ENCODE results near the gene ZFP36L1. TPM values are rescaled to one million over a fixed set of nuclear protein-coding genes. Genes with fewer than 3 reads are reported as not detected.
A peak's percentile ranks its signal among the peaks of the same experiment; 100 is the strongest.

Gene ZFP36L1
- total RNA-seq, 1 experiment from 2014 or later, result 94.8 TPM

DNA sequence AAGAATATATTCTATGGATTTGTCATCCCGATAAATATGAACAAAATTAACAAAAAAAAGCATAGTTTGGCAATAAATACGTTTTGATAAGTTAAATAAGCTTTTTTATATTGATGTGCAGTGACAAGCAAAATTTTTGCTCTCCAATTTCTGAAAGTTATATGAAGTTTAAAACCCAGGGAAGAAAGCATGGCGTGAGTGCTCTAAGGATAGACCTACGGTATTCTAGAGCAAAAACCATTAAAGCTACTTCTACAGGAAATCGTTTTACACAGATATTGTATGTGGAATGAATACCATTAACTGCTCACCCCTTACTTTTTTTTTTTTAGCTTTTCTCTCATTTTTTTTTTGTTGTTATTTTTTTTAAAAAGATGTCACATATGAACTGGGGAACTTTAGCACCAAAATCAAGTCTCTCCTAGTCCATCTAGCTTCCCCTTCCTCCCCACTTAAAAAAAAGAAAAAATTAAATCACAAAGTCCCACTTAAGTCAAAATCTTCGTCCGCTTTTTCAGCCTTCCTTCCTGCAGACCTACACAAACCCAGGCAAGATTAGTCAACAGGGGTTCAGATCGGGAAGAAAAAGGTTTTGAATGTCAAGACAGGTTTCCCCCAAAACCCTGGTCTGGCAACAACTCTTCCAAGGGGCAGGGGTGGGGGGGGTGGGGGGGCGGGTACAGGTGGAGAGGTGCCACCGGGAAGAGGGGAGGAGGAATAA is 4.4 kb downstream of the ZFP36L1 start:
- intact Hi-C loops (cut with micrococcal nuclease; ENCODE audit: unreplicated experiment), result no loop called here
- Histone ChIP-seq H3K36me3 (ENCODE audit: control insufficient read depth, insufficient read depth, low read length) (peaks cover 7% of the 10 kb centered on the region), H3K4me1 (peaks cover 65% of the 10 kb centered on the region), H3K27me3 (replicated peaks; ENCODE audit: control insufficient read depth, insufficient read depth, low read length) (no peaks in the 10 kb centered on the region), H3K9me3 (no peaks in the 10 kb centered on the region), H3K4me3 (ENCODE audit: low read depth, low read length) (no peak overlapping the region)
- Mint-ChIP-seq H3K4me3 (ENCODE audit: unreplicated experiment) (peak overlapping the region; percentile 88), H3K27me3 (ENCODE audit: insufficient read depth, unreplicated experiment) (no peaks in the 10 kb centered on the region), H3K9me3 (ENCODE audit: unreplicated experiment) (no peaks in the 10 kb centered on the region), H3K36me3 (ENCODE audit: insufficient read depth, unreplicated experiment) (peaks cover 86% of the 10 kb centered on the region), H3K27ac (ENCODE audit: unreplicated experiment) (peak overlapping the region; percentile 58), H3K4me1 (ENCODE audit: low read depth, unreplicated experiment) (peaks cover 45% of the 10 kb centered on the region)
- ChIA-PET POLR2A (interaction anchor here (0.6 kb wide), 1 partner anchor 319 kb away, joined by 3 read pairs; no protein-coding TSS in a partner anchor), CTCF (interaction anchor here (0.6 kb wide), 1 partner anchor 70 kb away, joined by 3 read pairs; no protein-coding TSS in a partner anchor)
- TF ChIP-seq, protein P1, sequence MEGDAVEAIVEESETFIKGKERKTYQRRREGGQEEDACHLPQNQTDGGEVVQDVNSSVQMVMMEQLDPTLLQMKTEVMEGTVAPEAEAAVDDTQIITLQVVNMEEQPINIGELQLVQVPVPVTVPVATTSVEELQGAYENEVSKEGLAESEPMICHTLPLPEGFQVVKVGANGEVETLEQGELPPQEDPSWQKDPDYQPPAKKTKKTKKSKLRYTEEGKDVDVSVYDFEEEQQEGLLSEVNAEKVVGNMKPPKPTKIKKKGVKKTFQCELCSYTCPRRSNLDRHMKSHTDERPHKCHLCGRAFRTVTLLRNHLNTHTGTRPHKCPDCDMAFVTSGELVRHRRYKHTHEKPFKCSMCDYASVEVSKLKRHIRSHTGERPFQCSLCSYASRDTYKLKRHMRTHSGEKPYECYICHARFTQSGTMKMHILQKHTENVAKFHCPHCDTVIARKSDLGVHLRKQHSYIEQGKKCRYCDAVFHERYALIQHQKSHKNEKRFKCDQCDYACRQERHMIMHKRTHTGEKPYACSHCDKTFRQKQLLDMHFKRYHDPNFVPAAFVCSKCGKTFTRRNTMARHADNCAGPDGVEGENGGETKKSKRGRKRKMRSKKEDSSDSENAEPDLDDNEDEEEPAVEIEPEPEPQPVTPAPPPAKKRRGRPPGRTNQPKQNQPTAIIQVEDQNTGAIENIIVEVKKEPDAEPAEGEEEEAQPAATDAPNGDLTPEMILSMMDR (IDR thresholded peaks at IDR 0.05; ENCODE audit: insufficient read depth in 1 of 2, low read depth in 1 of 2, low read length in 1 of 2, severe bottlenecking in 1 of 2, unreplicated experiment in 1 of 2), result no peak
- BruUV-seq (replicated peaks), result TSS peak; percentile 3
- DNase-seq, result no peak

DNA sequence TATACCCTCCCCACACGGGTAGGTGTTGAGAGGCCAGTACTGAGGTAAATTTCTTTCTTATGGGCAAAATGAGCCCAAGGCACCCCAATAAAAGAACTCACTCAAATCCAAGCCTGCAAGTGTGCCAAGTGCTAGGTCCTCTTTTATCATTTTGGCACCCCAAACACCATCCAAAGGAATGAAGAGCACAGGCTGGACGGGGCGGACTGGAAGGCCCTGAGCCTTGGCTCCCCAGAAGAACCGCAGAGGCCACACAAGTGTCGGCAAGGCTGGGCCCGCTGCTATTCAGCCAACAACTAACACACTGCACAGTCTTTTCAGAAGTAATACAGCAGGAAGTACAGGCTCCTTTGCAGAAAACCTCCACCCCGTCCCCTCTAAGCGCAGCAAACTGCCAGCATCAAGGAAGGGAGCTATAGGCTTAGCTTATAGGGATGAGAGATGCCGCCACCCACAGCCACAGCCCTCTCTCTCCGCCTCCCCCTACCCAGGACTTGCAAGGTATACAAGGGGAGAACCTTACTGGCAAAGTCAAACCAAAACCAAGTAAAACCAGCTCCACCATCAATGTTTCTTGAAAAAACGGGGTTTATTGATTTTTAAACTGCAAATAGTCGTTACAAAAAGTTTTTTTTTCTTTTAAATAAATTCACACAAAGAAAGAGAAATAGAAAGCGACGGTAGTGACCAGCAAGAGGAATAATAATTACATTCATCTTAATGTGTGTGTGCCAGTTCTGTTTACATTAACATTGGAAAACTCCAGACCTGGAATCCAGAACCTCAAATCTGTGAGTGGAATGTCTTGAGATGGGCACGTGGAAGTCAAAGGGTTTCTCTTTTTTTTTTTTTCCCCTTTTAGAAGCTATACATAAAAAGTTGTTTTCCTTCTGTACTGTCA is 5.5 kb downstream of the ZFP36L1 start:
- H3K27me3 Mint-ChIP-seq (ENCODE audit: insufficient read depth, unreplicated experiment), result no peaks in the 10 kb centered on the region
- Histone ChIP-seq H3K9me3 (no peaks in the 10 kb centered on the region), H3K36me3 (ENCODE audit: control insufficient read depth, insufficient read depth, low read length) (peaks cover 7% of the 10 kb centered on the region), H3K4me1 (peaks cover 76% of the 10 kb centered on the region), H3K27me3 (replicated peaks; ENCODE audit: control insufficient read depth, insufficient read depth, low read length) (no peaks in the 10 kb centered on the region), H3K4me3 (ENCODE audit: low read depth, low read length) (no peak overlapping the region)
- BruUV-seq (replicated peaks), result no TSS peak
- ChIA-PET POLR2A (interaction anchor here (0.6 kb wide), 2 partner anchors 109 to 318 kb away, joined by 3 to 6 read pairs; no protein-coding TSS in a partner anchor), CTCF (no interaction called here)
- no peaks in the 10 kb centered on the region for H3K9me3 Mint-ChIP-seq (ENCODE audit: unreplicated experiment)
- H3K4me3 Mint-ChIP-seq (ENCODE audit: unreplicated experiment), result no peak overlapping the region
- TF ChIP-seq, protein P1 (IDR thresholded peaks at IDR 0.05; ENCODE audit: insufficient read depth in 1 of 2, low read depth in 1 of 2, low read length in 1 of 2, severe bottlenecking in 1 of 2, unreplicated experiment in 1 of 2), result no peak
- peak overlapping the region; percentile 83 for H3K27ac Mint-ChIP-seq (ENCODE audit: unreplicated experiment)
- DNase-seq, result no peak
- H3K4me1 Mint-ChIP-seq (ENCODE audit: low read depth, unreplicated experiment), result peaks cover 45% of the 10 kb centered on the region
- intact Hi-C loops (cut with micrococcal nuclease; ENCODE audit: unreplicated experiment), result no loop called here
- peaks cover 75% of the 10 kb centered on the region for H3K36me3 Mint-ChIP-seq (ENCODE audit: insufficient read depth, unreplicated experiment)

GRCh38 chr14:68786491-68787091 is 6.3 kb downstream of the ZFP36L1 start:
- Histone ChIP-seq H3K36me3 (ENCODE audit: control insufficient read depth, insufficient read depth, low read length) (peaks cover 5% of the 10 kb centered on the region), H3K27me3 (replicated peaks; ENCODE audit: control insufficient read depth, insufficient read depth, low read length) (no peaks in the 10 kb centered on the region), H3K4me3 (ENCODE audit: low read depth, low read length) (no peak overlapping the region), H3K9me3 (no peaks in the 10 kb centered on the region), H3K4me1 (peaks cover 84% of the 10 kb centered on the region)
- TF ChIP-seq, protein P1 (IDR thresholded peaks at IDR 0.05; ENCODE audit: insufficient read depth in 1 of 2, low read depth in 1 of 2, low read length in 1 of 2, severe bottlenecking in 1 of 2, unreplicated experiment in 1 of 2), result no peak
- no peaks in the 10 kb centered on the region for H3K9me3 Mint-ChIP-seq (ENCODE audit: unreplicated experiment)
- peaks cover 45% of the 10 kb centered on the region for H3K4me1 Mint-ChIP-seq (ENCODE audit: low read depth, unreplicated experiment)
- CTCF ChIA-PET, result interaction anchor here (1.6 kb wide), 1 partner anchor 30 kb away, joined by 3 read pairs; no protein-coding TSS in a partner anchor
- peak overlapping the region; percentile 83 for H3K27ac Mint-ChIP-seq (ENCODE audit: unreplicated experiment)
- H3K4me3 Mint-ChIP-seq (ENCODE audit: unreplicated experiment), result no peak overlapping the region
- POLR2A ChIA-PET, result no interaction called here
- H3K27me3 Mint-ChIP-seq (ENCODE audit: insufficient read depth, unreplicated experiment), result no peaks in the 10 kb centered on the region
- no peak for DNase-seq
- H3K36me3 Mint-ChIP-seq (ENCODE audit: insufficient read depth, unreplicated experiment), result peaks cover 68% of the 10 kb centered on the region
- intact Hi-C loops (cut with micrococcal nuclease; ENCODE audit: unreplicated experiment), result no loop called here
- no TSS peak for BruUV-seq (replicated peaks)

Measured in Caco-2 (cell line).